H9 (cell line): ENCODE results near the gene PCARE. TPM values are rescaled to one million over a fixed set of nuclear protein-coding genes. Genes with fewer than 3 reads are reported as not detected.

Experiments
- DNase-seq: peaks from one replicate; pipeline ENCODE4 v3.0.0-alpha.2; 2017
- H2AFZ ChIP-seq: one replicate; pipeline ENCODE4 v1.6.1; 2013; ENCODE audit warnings: mild to moderate bottlenecking, low read length, control low read depth, moderate library complexity
- H2AK5ac ChIP-seq: 2 replicates; pipeline ENCODE4 v1.6.1; 2013; ENCODE audit warnings: low read length, control low read depth, mixed read lengths; ENCODE audit not compliant: insufficient read length
- H2BK120ac ChIP-seq: one replicate; pipeline ENCODE4 v1.6.1; 2013; ENCODE audit warnings: low read depth, mild to moderate bottlenecking, low read length, control low read depth, inconsistent platforms; ENCODE audit not compliant: poor library complexity, severe bottlenecking
- H2BK12ac ChIP-seq: 2 replicates; pipeline ENCODE4 v1.6.1; 2013; ENCODE audit warnings: low read length, control low read depth, mixed read lengths, low read depth; ENCODE audit not compliant: insufficient read length
- H2BK15ac ChIP-seq: 2 replicates; pipeline ENCODE4 v1.6.1; 2013; ENCODE audit warnings: low read depth, low read length, control low read depth
- H2BK20ac ChIP-seq: one replicate; pipeline ENCODE4 v1.6.1; 2013; ENCODE audit warnings: low read depth, mild to moderate bottlenecking, low read length, control low read depth, inconsistent platforms; ENCODE audit not compliant: poor library complexity, severe bottlenecking
- H2BK5ac ChIP-seq: 2 replicates; pipeline ENCODE4 v1.6.1; 2013; ENCODE audit warnings: low read length, control low read depth, mixed read lengths; ENCODE audit not compliant: insufficient read length
- H3K14ac ChIP-seq: 2 replicates; pipeline ENCODE4 v1.6.1; 2013; ENCODE audit warnings: low read length, control low read depth; ENCODE audit not compliant: insufficient read depth
- H3K18ac ChIP-seq: 2 replicates; pipeline ENCODE4 v1.6.1; 2013; ENCODE audit warnings: low read depth, mild to moderate bottlenecking, mixed read lengths, low read length, control low read depth; ENCODE audit not compliant: insufficient read length
- H3K23ac ChIP-seq: 2 replicates; pipeline ENCODE4 v1.6.1; 2013; ENCODE audit warnings: low read length, control low read depth, mixed read lengths, low read depth; ENCODE audit not compliant: insufficient read length
- H3K23me2 ChIP-seq: 2 replicates; pipeline ENCODE4 v1.6.1; 2013; ENCODE audit warnings: low read depth, mild to moderate bottlenecking, mixed read lengths, low read length, control low read depth; ENCODE audit not compliant: insufficient read length, poor library complexity, severe bottlenecking
- H3K27ac ChIP-seq: 2 replicates; pipeline ENCODE4 v1.5.1; 2013; ENCODE audit warnings: low read length, control low read depth, mixed read lengths, low read depth; ENCODE audit not compliant: insufficient read length
- H3K27me3 ChIP-seq: 2 replicates; pipeline ENCODE4 v1.6.1; 2013; ENCODE audit warnings: low read length, control low read depth, inconsistent platforms; ENCODE audit not compliant: insufficient read depth
- H3K4ac ChIP-seq: 2 replicates; pipeline ENCODE4 v1.6.1; 2013; ENCODE audit warnings: low read depth, mild to moderate bottlenecking, control low read depth, inconsistent platforms, low read length, moderate library complexity
- H3K4me1 ChIP-seq: 2 replicates; pipeline ENCODE4 v1.6.1; 2013; ENCODE audit warnings: low read length, control low read depth, inconsistent platforms; ENCODE audit not compliant: insufficient read depth
- H3K4me2 ChIP-seq: 2 replicates; pipeline ENCODE4 v1.6.1; 2013; ENCODE audit warnings: low read length, control low read depth, mixed read lengths; ENCODE audit not compliant: insufficient read length, insufficient read depth
- H3K56ac ChIP-seq: 2 replicates; pipeline ENCODE4 v1.6.1; 2013; ENCODE audit warnings: low read depth, mild to moderate bottlenecking, mixed read lengths, low read length, control low read depth; ENCODE audit not compliant: insufficient read length
- H3K79me1 ChIP-seq: 2 replicates; pipeline ENCODE4 v1.6.1; 2013; ENCODE audit warnings: low read depth, mild to moderate bottlenecking, moderate library complexity, low read length, control low read depth, inconsistent platforms; ENCODE audit not compliant: insufficient read depth, poor library complexity, severe bottlenecking
- H3K79me2 ChIP-seq: 2 replicates; pipeline ENCODE4 v1.6.1; 2013; ENCODE audit warnings: low read length, control low read depth, inconsistent platforms; ENCODE audit not compliant: insufficient read depth
- H3K9ac ChIP-seq: 2 replicates; pipeline ENCODE4 v1.6.1; 2013; ENCODE audit warnings: low read length, control low read depth, mixed read lengths; ENCODE audit not compliant: insufficient read length; ENCODE audit errors: extremely low read depth
- H3K9me3 ChIP-seq: one replicate; pipeline ENCODE4 v1.6.1; 2013; ENCODE audit warnings: low read depth, low read length, inconsistent platforms; ENCODE audit not compliant: control insufficient read depth
- H3T11ph ChIP-seq: one replicate; pipeline ENCODE4 v1.6.1; 2013; ENCODE audit warnings: mild to moderate bottlenecking, low read length, control low read depth, inconsistent platforms
- H4K20me1 ChIP-seq: one replicate; pipeline ENCODE4 v1.6.1; 2013; ENCODE audit not compliant: control insufficient read depth, insufficient read length, insufficient read depth
- H4K5ac ChIP-seq: 2 replicates; pipeline ENCODE4 v1.6.1; 2013; ENCODE audit warnings: low read depth, mild to moderate bottlenecking, mixed read lengths, low read length, control low read depth; ENCODE audit not compliant: insufficient read length
- H4K8ac ChIP-seq: replicated peaks from 2 replicates; pipeline ENCODE4 v1.6.1; 2013; ENCODE audit warnings: low read length, control low read depth, mixed read lengths, low read depth; ENCODE audit not compliant: insufficient read length
- H4K91ac ChIP-seq: 2 replicates; pipeline ENCODE4 v1.6.1; 2013; ENCODE audit warnings: low read depth, mild to moderate bottlenecking, moderate library complexity, mixed read lengths, low read length, control low read depth; ENCODE audit not compliant: insufficient read length
- H3K27ac Mint-ChIP-seq, 3 experiments: 2 replicates in 2 of 3; 3 replicates in 1 of 3; pipeline ENCODE4 v1.8.0; 2020 to 2021; ENCODE audit warnings: mixed read lengths in 3 of 3, mild to moderate bottlenecking in 1 of 3, moderate library complexity in 1 of 3
- H3K27me3 Mint-ChIP-seq: 2 replicates; pipeline ENCODE4 v1.8.0; 2021; ENCODE audit warnings: low read depth, mild to moderate bottlenecking, moderate library complexity, mixed read lengths
- H3K36me3 Mint-ChIP-seq, 3 experiments: 2 replicates in 2 of 3; 3 replicates in 1 of 3; pipeline ENCODE4 v1.8.0; 2020 to 2021; ENCODE audit warnings: low read depth in 3 of 3, mixed read lengths in 3 of 3; ENCODE audit not compliant: insufficient read depth in 1 of 3
- H3K4me1 Mint-ChIP-seq, 2 experiments: 2 replicates each; pipeline ENCODE4 v1.8.0; 2020; ENCODE audit warnings: mixed read lengths in 2 of 2
- H3K4me3 Mint-ChIP-seq, 2 experiments: 2 replicates in 1 of 2; 3 replicates in 1 of 2; pipeline ENCODE4 v1.8.0; 2020 to 2021; ENCODE audit warnings: mild to moderate bottlenecking in 2 of 2, mixed read lengths in 2 of 2, moderate library complexity in 1 of 2
- H3K9me3 Mint-ChIP-seq, 2 experiments: 2 replicates in 1 of 2; 3 replicates in 1 of 2; pipeline ENCODE4 v1.8.0; 2020; ENCODE audit warnings: mild to moderate bottlenecking in 2 of 2, mixed read lengths in 2 of 2, moderate library complexity in 1 of 2
- WGBS: extraction: QIAGEN DNeasy Blood & Tissue Kit; methylation state at CpG from one replicate; pipeline ENCODE4 v1.1.7; 2013; ENCODE audit warnings: missing lambda C conversion rate, low lambda C conversion rate, mixed read lengths; ENCODE audit not compliant: insufficient read length; ENCODE audit errors: extremely low coverage; 5-methylcytosine and 5-hydroxymethylcytosine counted together
- total RNA-seq: library from RNA; stranded (reverse); gene quantifications from 2 replicates; pipeline ENCODE4 v1.2.1, GENCODE V29; 2021
- TF ChIP-seq, protein P1 (sequence below): fragments of 200-600 bp; sonication (generic); conservative IDR thresholded peaks from 3 replicates; pipeline ENCODE4 v1.8.0; 2021; ENCODE audit warnings: antibody characterized with exemption, mild to moderate bottlenecking

The PCARE gene
- total RNA-seq, 1 experiment from 2014 or later = not detected

DNA sequence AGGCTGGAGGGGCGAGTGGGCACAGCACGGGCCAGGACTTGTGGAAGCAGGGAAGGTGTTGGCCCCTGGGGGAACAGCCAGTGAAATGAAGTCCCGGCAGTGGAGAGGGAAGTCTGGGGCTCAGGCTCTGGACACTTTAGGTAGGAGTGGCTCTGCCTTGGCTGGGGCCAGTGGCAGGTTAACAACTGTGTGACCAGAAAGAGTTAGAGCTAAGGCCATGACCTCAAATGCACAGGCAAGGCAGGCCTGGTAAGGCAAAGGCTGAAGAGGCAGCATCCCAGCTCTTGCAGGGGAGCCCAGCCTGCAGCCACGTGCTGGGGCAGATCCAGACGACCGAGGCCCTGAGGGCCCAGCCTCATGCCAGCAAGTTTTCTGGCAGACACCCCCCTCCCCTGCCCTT, 21.5 kb downstream of the PCARE start:
- Histone ChIP-seq H2BK15ac (no peak overlapping the region), H4K8ac (no peak overlapping the region), H3K9ac (no peak overlapping the region), H4K91ac (no peak overlapping the region), H3K4me2 (no peak overlapping the region), H3K27ac (no peak overlapping the region), H2BK120ac (no peak overlapping the region), H2BK20ac (no peak overlapping the region), H4K5ac (no peak overlapping the region), H3T11ph (no peak overlapping the region), H2BK5ac (no peak overlapping the region), H4K20me1 (no peaks in the 10 kb centered on the region), H3K4ac (no peak overlapping the region), H3K79me1 (no peaks in the 10 kb centered on the region), H3K56ac (no peak overlapping the region), H2AFZ (no peak overlapping the region), H3K14ac (peak overlapping the region; percentile 1; the same call in 1 of the 2 replicates), H3K23me2 (no peaks in the 10 kb centered on the region), H3K9me3 (no peaks in the 10 kb centered on the region), H2BK12ac (no peak overlapping the region), H3K4me1 (peaks cover 4% of the 10 kb centered on the region; the same call in 1 of the 2 replicates), H2AK5ac (no peak overlapping the region), H3K18ac (no peak overlapping the region), H3K23ac (no peak overlapping the region), H3K27me3 (no peaks in the 10 kb centered on the region), H3K79me2 (no peaks in the 10 kb centered on the region)
- Mint-ChIP-seq H3K36me3 (no peaks in the 10 kb centered on the region), H3K4me3 (no peak overlapping the region), H3K27me3 (peaks cover 4% of the 10 kb centered on the region), H3K27ac (peak overlapping the region in 1 of 3 experiments; percentile 87; a peak in 1 of 7 replicates), H3K9me3 (no peaks in the 10 kb centered on the region), H3K4me1 (peaks cover 20% of the 10 kb centered on the region in 2 experiments)
- DNase-seq = no peak
- no CpG with 5 or more reads among the region's 6 CpGs for WGBS
- TF ChIP-seq, protein P1, sequence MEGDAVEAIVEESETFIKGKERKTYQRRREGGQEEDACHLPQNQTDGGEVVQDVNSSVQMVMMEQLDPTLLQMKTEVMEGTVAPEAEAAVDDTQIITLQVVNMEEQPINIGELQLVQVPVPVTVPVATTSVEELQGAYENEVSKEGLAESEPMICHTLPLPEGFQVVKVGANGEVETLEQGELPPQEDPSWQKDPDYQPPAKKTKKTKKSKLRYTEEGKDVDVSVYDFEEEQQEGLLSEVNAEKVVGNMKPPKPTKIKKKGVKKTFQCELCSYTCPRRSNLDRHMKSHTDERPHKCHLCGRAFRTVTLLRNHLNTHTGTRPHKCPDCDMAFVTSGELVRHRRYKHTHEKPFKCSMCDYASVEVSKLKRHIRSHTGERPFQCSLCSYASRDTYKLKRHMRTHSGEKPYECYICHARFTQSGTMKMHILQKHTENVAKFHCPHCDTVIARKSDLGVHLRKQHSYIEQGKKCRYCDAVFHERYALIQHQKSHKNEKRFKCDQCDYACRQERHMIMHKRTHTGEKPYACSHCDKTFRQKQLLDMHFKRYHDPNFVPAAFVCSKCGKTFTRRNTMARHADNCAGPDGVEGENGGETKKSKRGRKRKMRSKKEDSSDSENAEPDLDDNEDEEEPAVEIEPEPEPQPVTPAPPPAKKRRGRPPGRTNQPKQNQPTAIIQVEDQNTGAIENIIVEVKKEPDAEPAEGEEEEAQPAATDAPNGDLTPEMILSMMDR = no peak
